Retinal pigment epithelial cell (primary cell): Measurements from ENCODE around the gene HOXB1.
A peak's percentile ranks its signal among the peaks of the same experiment; 100 is the strongest.
"Not testable (repeated sequence)": the region's sequence is repeated elsewhere in the genome, so short reads cannot be mapped to it uniquely, and the experiment has no call there.

Source experiments
- DNase-seq: peaks from one replicate; pipeline ENCODE4 v3.0.0-alpha.2; 2010; ENCODE audit warnings: low read depth
- H3K4me3 ChIP-seq: 2 replicates; pipeline ENCODE4 v1.5.1; 2011; ENCODE audit warnings: mild to moderate bottlenecking, low read length, control low read depth, moderate library complexity
- TF ChIP-seq, protein P1 (sequence below): conservative IDR thresholded peaks from 2 replicates; pipeline ENCODE4 v1.5.1; 2011; ENCODE audit warnings: low read depth, low read length, control low read depth, inconsistent platforms

Gene HOXB1

DNA sequence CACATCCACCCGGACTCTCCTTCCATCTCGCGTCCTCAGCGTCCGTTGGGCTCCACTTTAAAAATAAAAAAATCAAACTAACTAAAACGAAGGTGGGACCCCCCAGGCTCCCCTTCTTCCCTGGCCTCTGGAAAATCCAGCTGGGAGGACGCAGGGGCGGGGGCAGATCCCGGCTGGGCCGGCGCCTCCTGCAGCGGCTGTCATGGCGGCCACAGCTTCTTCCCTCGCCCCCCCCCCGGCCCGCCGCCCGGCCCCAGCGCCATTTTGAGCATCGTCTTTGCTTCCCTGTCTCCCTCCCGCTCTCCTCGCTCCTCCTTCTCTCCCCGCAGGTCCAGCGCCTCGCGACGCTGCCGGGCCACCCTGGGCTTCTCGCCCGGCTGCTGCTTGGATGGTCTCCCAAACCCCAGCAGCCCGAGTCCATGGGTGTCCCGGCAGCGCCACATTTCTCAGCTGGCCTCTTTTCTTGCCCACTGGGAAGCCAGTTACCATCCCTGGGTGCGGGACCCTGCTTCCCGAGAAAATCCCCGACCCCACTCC is 10.8 kb upstream of the HOXB1 start:
- no peak for DNase-seq
- TF ChIP-seq, protein P1, sequence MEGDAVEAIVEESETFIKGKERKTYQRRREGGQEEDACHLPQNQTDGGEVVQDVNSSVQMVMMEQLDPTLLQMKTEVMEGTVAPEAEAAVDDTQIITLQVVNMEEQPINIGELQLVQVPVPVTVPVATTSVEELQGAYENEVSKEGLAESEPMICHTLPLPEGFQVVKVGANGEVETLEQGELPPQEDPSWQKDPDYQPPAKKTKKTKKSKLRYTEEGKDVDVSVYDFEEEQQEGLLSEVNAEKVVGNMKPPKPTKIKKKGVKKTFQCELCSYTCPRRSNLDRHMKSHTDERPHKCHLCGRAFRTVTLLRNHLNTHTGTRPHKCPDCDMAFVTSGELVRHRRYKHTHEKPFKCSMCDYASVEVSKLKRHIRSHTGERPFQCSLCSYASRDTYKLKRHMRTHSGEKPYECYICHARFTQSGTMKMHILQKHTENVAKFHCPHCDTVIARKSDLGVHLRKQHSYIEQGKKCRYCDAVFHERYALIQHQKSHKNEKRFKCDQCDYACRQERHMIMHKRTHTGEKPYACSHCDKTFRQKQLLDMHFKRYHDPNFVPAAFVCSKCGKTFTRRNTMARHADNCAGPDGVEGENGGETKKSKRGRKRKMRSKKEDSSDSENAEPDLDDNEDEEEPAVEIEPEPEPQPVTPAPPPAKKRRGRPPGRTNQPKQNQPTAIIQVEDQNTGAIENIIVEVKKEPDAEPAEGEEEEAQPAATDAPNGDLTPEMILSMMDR: no peak

DNA sequence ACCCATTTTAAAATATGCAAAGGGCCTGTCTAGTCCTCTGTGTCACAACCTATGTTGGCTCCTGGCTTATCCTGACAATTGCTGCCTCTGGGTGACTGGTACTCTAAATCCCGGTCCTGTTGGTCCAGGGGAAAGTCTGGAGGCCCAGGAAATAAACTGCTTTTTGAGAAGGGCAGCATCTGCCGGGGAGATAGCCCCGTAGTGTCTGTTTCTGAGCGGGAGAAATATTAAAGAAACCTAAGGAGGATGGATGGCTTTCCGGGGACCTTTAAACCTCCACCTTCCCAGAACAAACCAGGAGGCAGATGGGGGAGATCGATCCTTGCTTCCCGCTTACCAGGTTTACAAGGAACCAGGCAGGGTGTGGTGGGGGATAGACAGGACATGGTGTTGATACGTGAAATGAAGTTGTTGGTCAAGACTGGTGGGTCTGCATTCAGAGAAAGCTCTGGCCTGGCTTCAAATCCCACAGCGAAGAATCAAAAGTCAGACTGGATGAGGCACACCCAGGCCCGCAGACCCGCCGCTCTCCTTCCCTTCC is 10.3 kb upstream of the HOXB1 start:
- no peak for DNase-seq
- peak overlapping the region; percentile 39 for H3K4me3 ChIP-seq
- TF ChIP-seq, protein P1: no peak

More for the DNA sequence above, 10.8 kb upstream of the HOXB1 start:
- H3K4me3 ChIP-seq: peak overlapping the region; percentile 39

DNA sequence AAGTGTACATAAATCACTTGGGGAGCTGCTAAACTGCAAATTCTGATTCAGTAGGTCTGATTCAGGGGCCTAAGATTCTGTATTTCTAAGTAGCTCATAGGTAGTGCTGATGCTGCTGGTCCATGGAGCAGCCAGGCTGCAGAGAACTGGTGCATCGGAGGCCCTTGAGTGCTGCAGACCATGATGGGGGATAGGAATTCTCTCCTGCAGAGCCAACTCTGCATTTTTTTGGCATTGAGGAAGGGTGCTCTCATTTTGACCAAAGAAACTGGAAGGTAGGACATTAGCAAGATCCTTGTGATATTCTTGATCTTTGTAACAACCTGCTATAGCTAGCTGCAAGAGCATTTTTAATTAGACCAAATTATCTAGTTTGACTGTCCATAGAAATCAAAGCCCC is 9.4 kb upstream of the HOXB1 start:
- TF ChIP-seq, protein P1: no peak
- no peak for DNase-seq
- no peak overlapping the region for H3K4me3 ChIP-seq

DNA sequence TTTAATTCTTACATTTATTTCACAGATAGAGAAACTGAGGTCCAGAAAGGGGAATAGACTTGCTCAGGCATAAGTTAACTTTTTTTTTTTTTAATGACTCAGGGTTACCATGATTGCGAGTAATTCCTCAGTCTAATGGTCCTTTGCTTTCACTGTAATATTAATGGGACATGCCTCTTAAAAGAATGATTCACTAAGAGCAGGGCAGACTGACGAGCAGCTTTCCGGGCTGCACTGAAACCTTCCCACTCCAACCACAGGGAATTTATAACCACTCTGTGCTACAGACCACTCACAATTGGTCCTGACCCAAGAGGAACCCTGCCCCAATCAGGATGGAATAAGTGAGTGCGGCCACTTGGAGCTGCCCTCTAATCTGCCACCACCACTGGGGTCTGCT is 8.4 kb upstream of the HOXB1 start:
- H3K4me3 ChIP-seq: no peak overlapping the region
- DNase-seq: no peak
- TF ChIP-seq, protein P1: no peak

DNA sequence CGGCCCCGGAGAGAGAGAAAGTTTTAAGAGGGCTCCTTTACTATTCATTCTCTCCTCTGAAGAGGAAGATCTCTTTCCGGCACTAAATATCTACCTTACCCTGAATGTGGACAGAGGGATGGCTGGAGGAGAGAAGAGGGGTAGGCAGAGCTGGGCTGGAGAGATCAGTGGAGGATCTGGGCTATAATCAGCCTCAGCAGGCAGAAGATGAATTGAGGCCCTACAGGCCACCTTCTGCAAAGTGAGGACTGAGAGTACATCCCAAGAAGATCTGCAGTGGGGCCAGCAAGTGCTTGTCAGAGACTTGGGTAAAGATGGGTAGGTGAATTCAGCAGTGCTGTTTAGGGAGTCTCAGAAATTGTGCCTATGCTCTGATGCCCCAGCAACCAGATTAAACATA is 6.5 kb upstream of the HOXB1 start:
- no peak for DNase-seq
- TF ChIP-seq, protein P1: no peak
- no peak overlapping the region for H3K4me3 ChIP-seq

DNA sequence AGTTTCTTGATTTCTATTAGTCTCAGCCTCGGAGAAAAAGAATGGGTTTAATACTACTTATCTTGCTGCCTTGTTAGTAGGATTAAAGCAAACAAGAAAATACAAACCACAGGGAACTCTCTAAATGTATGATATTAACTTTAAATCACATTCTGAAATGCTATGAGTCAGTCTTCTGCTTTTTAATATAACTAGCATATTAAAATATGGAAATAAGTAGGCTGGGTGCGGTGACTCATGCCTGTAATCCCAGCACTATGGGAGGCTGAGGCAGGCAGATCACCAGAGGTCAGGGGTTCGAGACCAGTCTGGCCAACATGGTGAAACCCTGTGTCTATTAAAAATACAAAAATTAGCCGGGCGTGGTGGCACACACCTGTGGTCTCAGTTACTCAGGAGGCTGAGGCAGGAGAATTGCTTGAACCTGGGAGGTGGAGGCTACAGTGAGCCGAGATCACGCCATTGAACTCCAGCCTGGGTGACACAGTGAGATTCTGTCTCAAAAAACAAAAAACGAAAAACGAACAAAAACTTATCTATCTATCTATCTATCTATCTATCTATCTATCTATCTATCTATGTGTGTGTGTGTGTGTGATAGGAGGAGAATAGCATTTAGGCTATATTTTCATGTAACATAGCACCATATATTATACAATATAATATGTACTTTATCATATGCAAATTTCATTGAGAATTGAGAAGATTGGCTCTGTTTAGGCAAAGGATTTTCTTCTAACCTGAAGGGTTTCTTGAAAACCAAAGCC is 5.2 kb upstream of the HOXB1 start:
- not testable (repeated sequence) for DNase-seq

DNA sequence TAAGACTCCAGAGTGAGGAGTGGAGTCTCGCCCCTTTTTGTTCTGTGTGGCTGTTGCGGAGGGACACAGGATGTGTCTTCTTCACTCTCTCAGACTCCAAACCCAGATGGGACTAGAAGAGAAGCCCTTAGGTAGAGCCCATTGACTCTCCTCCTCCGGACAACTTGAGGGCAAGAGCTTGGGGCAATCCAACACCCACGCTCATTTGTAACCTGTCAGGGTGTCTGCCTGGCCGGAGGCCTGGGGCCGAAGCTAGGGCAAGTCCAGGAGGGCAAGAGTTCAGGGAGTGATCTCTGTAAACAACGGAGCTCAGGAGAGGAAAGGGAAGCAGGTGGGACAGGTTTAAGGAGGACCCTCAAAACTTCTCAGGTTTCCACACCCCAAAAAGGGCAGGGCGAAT is 1.4 kb upstream of the HOXB1 start:
- no peak for DNase-seq
- TF ChIP-seq, protein P1: no peak
- no peak overlapping the region for H3K4me3 ChIP-seq

More for the DNA sequence above, 5.2 kb upstream of the HOXB1 start:
- H3K4me3 ChIP-seq: not testable (repeated sequence)
